K562 (cell line): Measurements from ENCODE around the gene RNF223. TPM values are rescaled to one million over a fixed set of nuclear protein-coding genes. Genes with fewer than 3 reads are reported as not detected.

Source experiments
- ATAC-seq: fragments of 200-7000 bp; cut with Tn5 transposase; 3 replicates; pipeline ENCODE4 v1.9.1; 2020; ENCODE audit warnings: moderate library complexity
- BruUV-seq: library from RNA; stranded (reverse); fragments of 400-500 nt; replicated peaks from 2 replicates; lab custom pipeline; 2021; lab: Mats Ljungman, UMichigan
- CTCF ChIA-PET: fragments of 300-600 bp; formaldehyde crosslinking; extraction: SDS; loops from one replicate; lab custom pipeline; 2021; ENCODE audit warnings: low intra/inter-chr PET ratio; lab: Yijun Ruan, JAX
- POLR2A ChIA-PET: fragments of 300-600, 350-650 bp; sonication (Branson Sonifier 250); formaldehyde crosslinking; extraction: SDS; loops from one replicate; lab custom pipeline; 2021; ENCODE audit warnings: antibody characterized with exemption, inconsistent platforms; lab: Yijun Ruan, JAX
- DNase-seq, 4 experiments: peaks; one replicate each; pipeline versions ENCODE4 v3.0.0 to v3.0.0-alpha.2; 2011 to 2018; ENCODE audit warnings: low spot score in 3 of 4, mixed read lengths in 3 of 4; ENCODE audit errors: extremely low read depth in 1 of 4
- FAIRE-seq: peaks from 2 replicates; lab custom pipeline; 2011; peaks lifted over from hg19 to GRCh38; lab: Jason Lieb, UNC
- H2AFZ ChIP-seq: 2 replicates; pipeline ENCODE4 v1.6.0; 2011; ENCODE audit warnings: low read depth, low read length, control low read depth, inconsistent platforms
- H3K27ac ChIP-seq: fragments of 200-600 bp; 3 replicates; pipeline ENCODE4 v1.8.0; 2011; ENCODE audit warnings: low read depth, mild to moderate bottlenecking, control low read depth, inconsistent platforms, low read length, moderate library complexity, mixed read lengths; ENCODE audit errors: extremely low read depth
- H3K27me3 ChIP-seq, 2 experiments: fragments of 300-600 bp in 1 of 2; 2 replicates in 1 of 2; 3 replicates in 1 of 2; pipeline versions ENCODE4 v1.6.0 to v1.8.0; 2011; ENCODE audit warnings: inconsistent platforms in 2 of 2, low read length in 2 of 2, mild to moderate bottlenecking in 1 of 2, mixed read lengths in 1 of 2, moderate library complexity in 1 of 2; ENCODE audit not compliant: control insufficient read depth in 2 of 2, insufficient read depth in 2 of 2
- H3K36me3 ChIP-seq: fragments of 300-600 bp; 3 replicates; pipeline ENCODE4 v1.8.0; 2011; ENCODE audit warnings: mild to moderate bottlenecking, low read length, inconsistent platforms; ENCODE audit not compliant: control insufficient read depth, insufficient read depth
- H3K4me1 ChIP-seq, 2 experiments: fragments of 200-600 bp in 1 of 2; replicated peaks in 1 of 2; 2 replicates in 1 of 2; 3 replicates in 1 of 2; pipeline versions ENCODE4 v1.5.1 to v1.8.0; 2011; ENCODE audit warnings: inconsistent platforms in 2 of 2, low read length in 2 of 2, mild to moderate bottlenecking in 1 of 2, mixed read lengths in 1 of 2, moderate library complexity in 1 of 2; ENCODE audit not compliant: control insufficient read depth in 2 of 2, insufficient read depth in 2 of 2
- H3K4me2 ChIP-seq: 2 replicates; pipeline ENCODE4 v1.6.1; 2011; ENCODE audit warnings: low read length, control low read depth, inconsistent platforms, mixed read lengths; ENCODE audit not compliant: insufficient read depth
- H3K4me3 ChIP-seq: fragments of 200-600 bp; sonication (generic), shearing (Covaris generic); 2 replicates; pipeline ENCODE4 v1.5.1; 2016; ENCODE audit warnings: control low read depth, inconsistent platforms
- H3K79me2 ChIP-seq: fragments of 200-600 bp; 3 replicates; pipeline ENCODE4 v1.8.0; 2011; ENCODE audit warnings: low read length, inconsistent platforms; ENCODE audit not compliant: control insufficient read depth, insufficient read depth
- H3K9ac ChIP-seq, 2 experiments: 2 replicates each; pipeline versions ENCODE4 v1.6.0 to v1.6.1; 2011; ENCODE audit warnings: low read depth in 2 of 2, low read length in 2 of 2, control low read depth in 1 of 2, inconsistent platforms in 1 of 2, mild to moderate bottlenecking in 1 of 2, mixed read lengths in 1 of 2; ENCODE audit not compliant: insufficient read depth in 1 of 2
- H3K9me1 ChIP-seq: one replicate; pipeline ENCODE4 v1.6.0; 2011; ENCODE audit warnings: inconsistent platforms, mild to moderate bottlenecking, low read length, moderate library complexity; ENCODE audit not compliant: control insufficient read depth, insufficient read depth
- H3K9me3 ChIP-seq: replicated peaks from 2 replicates; pipeline ENCODE4 v1.5.1; 2011; ENCODE audit warnings: low read depth, low read length, inconsistent platforms; ENCODE audit not compliant: control insufficient read depth, insufficient read depth
- H4K20me1 ChIP-seq: replicated peaks from 2 replicates; pipeline ENCODE4 v1.6.1; 2011; ENCODE audit warnings: low read length, inconsistent platforms, mixed read lengths; ENCODE audit not compliant: control insufficient read depth, insufficient read depth
- WGBS: fragments of 100-300 bp; shearing (Covaris generic); methylation state at CpG from one replicate; pipeline ENCODE4 v1.1.6; 2016; ENCODE audit warnings: low coverage, mixed read lengths; ENCODE audit not compliant: insufficient coverage; ENCODE audit errors: missing lambda C conversion rate; 5-methylcytosine and 5-hydroxymethylcytosine counted together
- in situ Hi-C: fragments of 300-500 bp; cut with MboI; formaldehyde crosslinking; loops from 4 replicates; pipeline ENCODE4 v1.15.0; 2018; ENCODE audit warnings: inconsistent platforms, mixed read lengths
- intact Hi-C: fragments of 100-400 bp; cut with micrococcal nuclease; formaldehyde crosslinking; loops from 2 replicates; pipeline ENCODE4 v1.14.2; 2022
- polyA plus RNA-seq, 8 experiments: library from polyadenylated mRNA; depleted of rRNA in 4 of 8; stranded (reverse) in 5 of 8; unstranded in 3 of 8; fragments of >200 nt; fragmentation: Nextera tagmentation in 2 of 8; fragmentation: Illumina TruSeq in 1 of 8; extraction: Ambion mirVana in 2 of 8; extraction: Trizol in 1 of 8; gene quantifications; 2 replicates each; pipeline versions ENCODE4 v1.2.1 to v1.2.3, GENCODE V29; 2011 to 2014; ENCODE audit warnings: inconsistent platforms in 1 of 8, missing spikeins in 1 of 8
- total RNA-seq, 7 experiments: library from RNA; depleted of rRNA in 6 of 7; stranded (reverse); fragments of >200 nt in 6 of 7; fragmentation: Illumina TruSeq in 2 of 7; extraction: Trizol in 2 of 7; gene quantifications; 2 replicates each; pipeline versions ENCODE4 v1.2.1 to v1.2.3, GENCODE V29; 2011 to 2021; ENCODE audit warnings: low replicate concordance in 1 of 7
- TF ChIP-seq, protein P1 (sequence below): fragments of 450-650 bp; IDR thresholded peaks from 2 replicates; pipeline ENCODE4 v1.6.1; 2016; ENCODE audit warnings: mild to moderate bottlenecking, moderate library complexity
- TF ChIP-seq, protein P2 (sequence below): IDR thresholded peaks from 2 replicates; pipeline ENCODE4 v1.6.1; 2016; ENCODE audit warnings: missing genetic modification characterization, missing compliant biosample characterization

The RNF223 gene
- total and polyA plus RNA-seq, 9 of the 15 experiments (the other 6 are each of a cell fraction or from before 2014, with no cell fraction given): 0.04 to 0.32 TPM; not detected in 7

DNA sequence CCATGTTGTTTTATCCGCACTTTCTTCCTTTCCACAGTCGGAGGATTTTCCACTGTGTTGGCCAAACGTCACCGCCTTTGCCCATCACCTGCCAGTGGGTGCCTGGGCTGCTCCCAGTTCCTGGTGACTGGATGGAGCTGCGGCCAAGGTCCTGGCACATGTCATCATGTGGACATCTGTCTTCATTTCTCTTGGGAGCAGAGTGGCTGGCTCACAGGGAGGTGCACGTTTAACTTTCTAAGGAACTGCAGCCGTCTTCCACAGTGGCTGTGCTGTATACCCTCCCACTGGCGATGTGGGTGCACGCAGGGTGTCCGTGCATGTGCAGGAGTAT is 19.5 kb upstream of the RNF223 start:
- ChIA-PET CTCF (no interaction called here), POLR2A (no interaction called here)
- intact Hi-C loops: no loop called here
- H3K79me2 ChIP-seq: no peaks in the 10 kb centered on the region
- H3K9ac ChIP-seq: no peak overlapping the region
- H3K4me1 ChIP-seq: peaks cover 0 to 39% of the 10 kb centered on the region in 2 experiments; a peak in 3 of 5 replicates
- no peak overlapping the region for H3K4me3 ChIP-seq
- in situ Hi-C loops: no loop called here
- BruUV-seq: no TSS peak
- no peaks in the 10 kb centered on the region for H3K27me3 ChIP-seq
- 90% methylated on average over 10 of the region's 10 CpGs for WGBS
- H3K4me2 ChIP-seq: no peak overlapping the region
- H3K9me3 ChIP-seq: peaks cover 2% of the 10 kb centered on the region; the same call in 1 of the 2 replicates
- TF ChIP-seq, protein P1, sequence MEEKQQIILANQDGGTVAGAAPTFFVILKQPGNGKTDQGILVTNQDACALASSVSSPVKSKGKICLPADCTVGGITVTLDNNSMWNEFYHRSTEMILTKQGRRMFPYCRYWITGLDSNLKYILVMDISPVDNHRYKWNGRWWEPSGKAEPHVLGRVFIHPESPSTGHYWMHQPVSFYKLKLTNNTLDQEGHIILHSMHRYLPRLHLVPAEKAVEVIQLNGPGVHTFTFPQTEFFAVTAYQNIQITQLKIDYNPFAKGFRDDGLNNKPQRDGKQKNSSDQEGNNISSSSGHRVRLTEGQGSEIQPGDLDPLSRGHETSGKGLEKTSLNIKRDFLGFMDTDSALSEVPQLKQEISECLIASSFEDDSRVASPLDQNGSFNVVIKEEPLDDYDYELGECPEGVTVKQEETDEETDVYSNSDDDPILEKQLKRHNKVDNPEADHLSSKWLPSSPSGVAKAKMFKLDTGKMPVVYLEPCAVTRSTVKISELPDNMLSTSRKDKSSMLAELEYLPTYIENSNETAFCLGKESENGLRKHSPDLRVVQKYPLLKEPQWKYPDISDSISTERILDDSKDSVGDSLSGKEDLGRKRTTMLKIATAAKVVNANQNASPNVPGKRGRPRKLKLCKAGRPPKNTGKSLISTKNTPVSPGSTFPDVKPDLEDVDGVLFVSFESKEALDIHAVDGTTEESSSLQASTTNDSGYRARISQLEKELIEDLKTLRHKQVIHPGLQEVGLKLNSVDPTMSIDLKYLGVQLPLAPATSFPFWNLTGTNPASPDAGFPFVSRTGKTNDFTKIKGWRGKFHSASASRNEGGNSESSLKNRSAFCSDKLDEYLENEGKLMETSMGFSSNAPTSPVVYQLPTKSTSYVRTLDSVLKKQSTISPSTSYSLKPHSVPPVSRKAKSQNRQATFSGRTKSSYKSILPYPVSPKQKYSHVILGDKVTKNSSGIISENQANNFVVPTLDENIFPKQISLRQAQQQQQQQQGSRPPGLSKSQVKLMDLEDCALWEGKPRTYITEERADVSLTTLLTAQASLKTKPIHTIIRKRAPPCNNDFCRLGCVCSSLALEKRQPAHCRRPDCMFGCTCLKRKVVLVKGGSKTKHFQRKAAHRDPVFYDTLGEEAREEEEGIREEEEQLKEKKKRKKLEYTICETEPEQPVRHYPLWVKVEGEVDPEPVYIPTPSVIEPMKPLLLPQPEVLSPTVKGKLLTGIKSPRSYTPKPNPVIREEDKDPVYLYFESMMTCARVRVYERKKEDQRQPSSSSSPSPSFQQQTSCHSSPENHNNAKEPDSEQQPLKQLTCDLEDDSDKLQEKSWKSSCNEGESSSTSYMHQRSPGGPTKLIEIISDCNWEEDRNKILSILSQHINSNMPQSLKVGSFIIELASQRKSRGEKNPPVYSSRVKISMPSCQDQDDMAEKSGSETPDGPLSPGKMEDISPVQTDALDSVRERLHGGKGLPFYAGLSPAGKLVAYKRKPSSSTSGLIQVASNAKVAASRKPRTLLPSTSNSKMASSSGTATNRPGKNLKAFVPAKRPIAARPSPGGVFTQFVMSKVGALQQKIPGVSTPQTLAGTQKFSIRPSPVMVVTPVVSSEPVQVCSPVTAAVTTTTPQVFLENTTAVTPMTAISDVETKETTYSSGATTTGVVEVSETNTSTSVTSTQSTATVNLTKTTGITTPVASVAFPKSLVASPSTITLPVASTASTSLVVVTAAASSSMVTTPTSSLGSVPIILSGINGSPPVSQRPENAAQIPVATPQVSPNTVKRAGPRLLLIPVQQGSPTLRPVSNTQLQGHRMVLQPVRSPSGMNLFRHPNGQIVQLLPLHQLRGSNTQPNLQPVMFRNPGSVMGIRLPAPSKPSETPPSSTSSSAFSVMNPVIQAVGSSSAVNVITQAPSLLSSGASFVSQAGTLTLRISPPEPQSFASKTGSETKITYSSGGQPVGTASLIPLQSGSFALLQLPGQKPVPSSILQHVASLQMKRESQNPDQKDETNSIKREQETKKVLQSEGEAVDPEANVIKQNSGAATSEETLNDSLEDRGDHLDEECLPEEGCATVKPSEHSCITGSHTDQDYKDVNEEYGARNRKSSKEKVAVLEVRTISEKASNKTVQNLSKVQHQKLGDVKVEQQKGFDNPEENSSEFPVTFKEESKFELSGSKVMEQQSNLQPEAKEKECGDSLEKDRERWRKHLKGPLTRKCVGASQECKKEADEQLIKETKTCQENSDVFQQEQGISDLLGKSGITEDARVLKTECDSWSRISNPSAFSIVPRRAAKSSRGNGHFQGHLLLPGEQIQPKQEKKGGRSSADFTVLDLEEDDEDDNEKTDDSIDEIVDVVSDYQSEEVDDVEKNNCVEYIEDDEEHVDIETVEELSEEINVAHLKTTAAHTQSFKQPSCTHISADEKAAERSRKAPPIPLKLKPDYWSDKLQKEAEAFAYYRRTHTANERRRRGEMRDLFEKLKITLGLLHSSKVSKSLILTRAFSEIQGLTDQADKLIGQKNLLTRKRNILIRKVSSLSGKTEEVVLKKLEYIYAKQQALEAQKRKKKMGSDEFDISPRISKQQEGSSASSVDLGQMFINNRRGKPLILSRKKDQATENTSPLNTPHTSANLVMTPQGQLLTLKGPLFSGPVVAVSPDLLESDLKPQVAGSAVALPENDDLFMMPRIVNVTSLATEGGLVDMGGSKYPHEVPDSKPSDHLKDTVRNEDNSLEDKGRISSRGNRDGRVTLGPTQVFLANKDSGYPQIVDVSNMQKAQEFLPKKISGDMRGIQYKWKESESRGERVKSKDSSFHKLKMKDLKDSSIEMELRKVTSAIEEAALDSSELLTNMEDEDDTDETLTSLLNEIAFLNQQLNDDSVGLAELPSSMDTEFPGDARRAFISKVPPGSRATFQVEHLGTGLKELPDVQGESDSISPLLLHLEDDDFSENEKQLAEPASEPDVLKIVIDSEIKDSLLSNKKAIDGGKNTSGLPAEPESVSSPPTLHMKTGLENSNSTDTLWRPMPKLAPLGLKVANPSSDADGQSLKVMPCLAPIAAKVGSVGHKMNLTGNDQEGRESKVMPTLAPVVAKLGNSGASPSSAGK: peak; percentile 44; the same call in 1 of the 2 replicates
- TF ChIP-seq, protein P2, sequence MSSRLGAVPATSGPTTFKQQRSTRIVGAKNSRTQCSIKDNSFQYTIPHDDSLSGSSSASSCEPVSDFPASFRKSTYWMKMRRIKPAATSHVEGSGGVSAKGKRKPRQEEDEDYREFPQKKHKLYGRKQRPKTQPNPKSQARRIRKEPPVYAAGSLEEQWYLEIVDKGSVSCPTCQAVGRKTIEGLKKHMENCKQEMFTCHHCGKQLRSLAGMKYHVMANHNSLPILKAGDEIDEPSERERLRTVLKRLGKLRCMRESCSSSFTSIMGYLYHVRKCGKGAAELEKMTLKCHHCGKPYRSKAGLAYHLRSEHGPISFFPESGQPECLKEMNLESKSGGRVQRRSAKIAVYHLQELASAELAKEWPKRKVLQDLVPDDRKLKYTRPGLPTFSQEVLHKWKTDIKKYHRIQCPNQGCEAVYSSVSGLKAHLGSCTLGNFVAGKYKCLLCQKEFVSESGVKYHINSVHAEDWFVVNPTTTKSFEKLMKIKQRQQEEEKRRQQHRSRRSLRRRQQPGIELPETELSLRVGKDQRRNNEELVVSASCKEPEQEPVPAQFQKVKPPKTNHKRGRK (tag): no peak
- no peaks in the 10 kb centered on the region for H4K20me1 ChIP-seq
- ATAC-seq (no peak), FAIRE-seq (no peak), DNase-seq (no peak)
- H3K27ac ChIP-seq: no peak overlapping the region
- peaks cover 5% of the 10 kb centered on the region for H3K9me1 ChIP-seq
- no peaks in the 10 kb centered on the region for H3K36me3 ChIP-seq
- H2AFZ ChIP-seq: no peak overlapping the region
